Head of caudate nucleus (tissue), 42 donors: ENCODE data around the gene DUSP5.
"Not testable (repeated sequence)": the region's sequence is repeated elsewhere in the genome, so short reads cannot be mapped to it uniquely, and the experiment has no call there.

Source experiments
- DNase-seq, 42 donors: peaks; one replicate each; pipeline versions ENCODE4 v3.0.0 to v3.0.0-alpha.2; 2020 to 2021; ENCODE audit warnings: mixed read lengths in 7 of 42
- intact Hi-C: fragments of 100-400 bp; cut with DNase I; formaldehyde crosslinking; loops from one replicate; pipeline ENCODE4 v1.15.0; 2022

Gene DUSP5

DNA sequence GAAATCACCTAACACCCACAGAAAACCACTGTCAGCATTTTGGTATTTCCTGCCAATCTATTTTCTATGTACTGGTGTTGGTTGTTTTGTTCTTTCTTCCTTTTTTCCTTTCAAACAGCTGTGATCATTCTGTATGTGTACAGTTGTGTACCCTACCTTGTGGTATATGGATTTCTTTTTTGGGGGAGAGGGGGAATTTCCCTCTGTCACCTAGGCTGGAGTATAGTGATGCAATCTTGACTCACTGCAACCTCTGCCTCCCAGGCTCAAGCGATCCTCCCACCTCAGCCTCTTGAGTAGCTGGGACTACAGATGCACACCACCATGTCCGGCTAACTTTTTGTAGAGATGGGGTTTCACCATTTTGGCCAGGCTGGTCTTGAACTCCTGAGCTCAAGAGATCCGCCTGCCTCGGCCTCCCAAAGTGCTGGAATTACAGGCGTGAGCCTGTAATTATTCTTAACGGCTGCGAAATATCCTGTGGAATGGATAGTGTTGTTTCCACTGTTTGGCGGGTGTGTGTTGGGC lies 31.4 kb downstream of the DUSP5 start:
- not testable (repeated sequence) for DNase-seq

GRCh38 chr10:110529596-110530011 lies 31.9 kb downstream of the DUSP5 start:
- DNase-seq: no peak
- intact Hi-C loops: no loop called here

More for the DNA sequence above, 31.4 kb downstream of the DUSP5 start:
- intact Hi-C loops: not testable (repeated sequence)

- peak in 31 of 42 donors; percentile 11 to 73 (median 43) for DNase-seq
- intact Hi-C loops: no loop called here
Measured at GRCh38 chr10:110530131-110530831, 32.6 kb downstream of the DUSP5 start.

DNA sequence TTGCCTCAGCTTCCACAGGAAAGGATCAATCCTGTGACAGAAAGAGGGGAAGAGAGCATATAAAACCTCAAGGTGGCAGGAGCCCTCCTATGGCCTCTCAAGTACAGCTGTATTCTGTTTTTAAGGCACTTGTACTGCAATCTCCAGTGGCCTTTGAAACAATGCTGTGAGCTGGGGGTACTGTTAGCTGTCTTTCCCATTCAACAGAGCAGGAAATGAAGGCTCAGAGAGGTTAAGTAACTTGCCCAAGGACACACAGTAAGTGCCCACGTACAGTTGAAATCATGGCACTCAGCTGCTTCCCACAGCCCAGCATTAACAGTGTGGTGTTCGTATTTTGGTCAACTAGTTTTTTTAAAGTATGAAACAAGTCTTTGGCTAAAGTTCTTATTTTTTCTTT lies 34.0 kb downstream of the DUSP5 start:
- DNase-seq: no peak
- intact Hi-C loops: no loop called here

DNA sequence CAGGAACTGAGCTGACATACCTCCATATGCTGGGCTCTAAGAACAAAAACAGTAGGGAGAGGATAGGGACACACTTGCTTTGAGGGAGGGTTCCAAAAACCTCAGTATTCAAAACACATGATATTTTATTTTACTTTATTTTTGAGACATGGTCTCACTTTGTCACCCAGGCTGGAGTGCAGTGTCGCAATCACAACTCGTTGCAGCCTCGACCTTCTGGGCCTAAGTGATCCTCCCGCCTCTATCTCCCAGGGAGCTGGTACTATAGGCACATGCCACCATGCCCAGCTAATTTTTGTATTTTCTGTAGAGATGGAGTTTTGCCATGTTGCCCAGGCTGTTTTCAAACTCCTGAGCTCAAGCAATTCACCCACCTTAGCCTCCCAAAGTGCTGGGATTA lies 34.9 kb downstream of the DUSP5 start:
- DNase-seq, intact Hi-C loops: not testable (repeated sequence)

DNA sequence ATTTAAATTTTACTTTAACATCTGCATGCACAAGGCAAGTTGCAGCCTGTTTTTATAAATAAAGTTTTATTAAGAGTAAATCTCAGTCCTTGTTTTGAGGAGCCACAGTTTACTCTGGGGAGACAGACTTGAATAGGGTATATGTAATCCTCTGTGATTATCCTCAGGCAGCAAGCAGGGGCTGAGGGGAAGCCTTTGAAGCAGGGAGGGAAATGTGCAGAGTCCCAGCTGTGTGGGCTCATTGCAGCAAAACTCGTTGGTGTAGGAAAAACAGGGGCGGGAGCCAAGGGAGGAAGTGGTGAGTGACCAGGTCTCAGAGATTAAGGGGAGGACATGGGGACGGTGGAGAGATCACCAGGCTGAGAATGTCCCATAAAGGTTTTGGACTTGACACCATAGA lies 35.4 kb downstream of the DUSP5 start:
- DNase-seq: no peak
- intact Hi-C loops: no loop called here

DNA sequence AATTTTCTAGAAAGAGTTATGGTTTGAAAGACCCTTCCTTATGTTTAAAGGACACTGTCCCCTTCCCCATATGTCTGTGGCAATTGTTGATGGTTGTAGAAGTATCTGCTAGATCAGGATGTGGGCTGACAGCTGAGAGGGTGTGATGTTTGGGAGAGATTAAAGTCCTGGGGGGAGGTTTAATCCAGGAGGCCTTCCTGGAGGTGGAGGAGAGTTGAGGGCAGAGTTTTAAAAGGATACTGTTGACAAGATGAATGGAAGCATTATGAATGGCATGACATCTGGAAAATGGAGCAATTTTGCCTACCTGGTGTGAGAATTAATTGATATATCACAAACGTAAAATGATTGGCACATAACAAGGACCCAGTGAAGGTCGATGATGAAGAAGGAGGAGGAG lies 36.9 kb downstream of the DUSP5 start:
- intact Hi-C loops: no loop called here
- DNase-seq: no peak

GRCh38 chr10:110535958-110536891 lies 38.5 kb downstream of the DUSP5 start:
- intact Hi-C loops: no loop called here
- DNase-seq: peak in 3 of 42 donors; percentile 17 to 42 (median 37)

- DNase-seq: no peak
- intact Hi-C loops: no loop called here
Measured at GRCh38 chr10:110539091-110539490, 41.4 kb downstream of the DUSP5 start.

GRCh38 chr10:110540031-110540430 lies 42.3 kb downstream of the DUSP5 start:
- intact Hi-C loops: no loop called here
- no peak for DNase-seq

GRCh38 chr10:110544958-110545537 lies 47.3 kb downstream of the DUSP5 start:
- DNase-seq: no peak

DNA sequence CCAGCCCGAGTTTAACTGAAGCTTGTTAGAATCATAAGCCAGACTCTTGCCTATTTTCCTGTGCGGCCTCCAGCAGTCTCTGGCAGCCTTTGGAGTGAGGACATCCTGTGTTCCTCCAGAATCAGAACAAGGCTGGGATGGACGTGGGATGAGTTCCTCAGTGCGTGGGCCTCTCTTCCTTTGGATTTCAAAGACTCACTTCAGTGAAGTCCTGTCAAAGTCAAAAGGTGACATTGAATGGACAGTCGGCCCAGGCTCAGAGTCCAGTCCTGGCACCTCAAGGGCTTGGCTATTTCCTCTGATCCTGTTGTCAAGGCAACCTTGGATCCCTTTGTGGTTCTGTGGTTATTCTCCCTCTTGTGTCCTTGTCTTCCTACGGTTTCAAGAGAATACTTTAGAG lies 48.4 kb downstream of the DUSP5 start:
- intact Hi-C loops: loop anchor here (5.0 kb wide), 1 partner anchor 409 kb away; no protein-coding TSS in a partner anchor
- no peak for DNase-seq

More at GRCh38 chr10:110544958-110545537, 47.3 kb downstream of the DUSP5 start:
- intact Hi-C loops: loop anchor here (5.0 kb wide), 1 partner anchor 408 kb away; no protein-coding TSS in a partner anchor

DNA sequence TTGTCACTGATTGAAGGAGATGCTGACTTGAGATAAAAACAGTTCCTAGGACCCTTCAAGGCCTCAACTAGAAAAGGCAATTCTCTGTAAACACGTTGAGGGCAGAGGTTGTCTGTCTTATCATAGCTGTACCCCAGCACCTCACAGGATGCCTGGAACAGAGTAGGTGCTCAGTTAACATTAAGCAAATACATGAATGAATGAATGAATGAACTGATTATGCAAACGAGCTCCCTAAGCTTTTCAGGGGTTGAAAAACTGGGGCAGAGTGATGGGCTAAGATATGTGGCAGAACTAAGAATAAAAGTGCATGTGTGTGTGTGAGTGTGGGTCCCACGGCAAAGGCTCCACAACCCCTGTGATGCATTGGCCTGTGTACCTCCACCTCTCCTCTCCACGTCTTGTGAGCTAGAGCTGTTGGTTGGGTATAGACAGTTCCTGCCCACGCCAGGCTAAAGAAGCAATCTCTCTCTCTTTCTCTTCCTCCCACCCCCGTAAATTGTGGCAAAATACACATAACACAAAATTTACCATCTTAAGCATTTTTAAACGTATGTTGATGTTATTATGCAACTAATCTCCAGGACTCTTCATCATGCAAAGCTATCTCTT lies 48.9 kb downstream of the DUSP5 start:
- no peak for DNase-seq
- intact Hi-C loops: loop anchor here (5.0 kb wide), 1 partner anchor 409 kb away; no protein-coding TSS in a partner anchor

DNA sequence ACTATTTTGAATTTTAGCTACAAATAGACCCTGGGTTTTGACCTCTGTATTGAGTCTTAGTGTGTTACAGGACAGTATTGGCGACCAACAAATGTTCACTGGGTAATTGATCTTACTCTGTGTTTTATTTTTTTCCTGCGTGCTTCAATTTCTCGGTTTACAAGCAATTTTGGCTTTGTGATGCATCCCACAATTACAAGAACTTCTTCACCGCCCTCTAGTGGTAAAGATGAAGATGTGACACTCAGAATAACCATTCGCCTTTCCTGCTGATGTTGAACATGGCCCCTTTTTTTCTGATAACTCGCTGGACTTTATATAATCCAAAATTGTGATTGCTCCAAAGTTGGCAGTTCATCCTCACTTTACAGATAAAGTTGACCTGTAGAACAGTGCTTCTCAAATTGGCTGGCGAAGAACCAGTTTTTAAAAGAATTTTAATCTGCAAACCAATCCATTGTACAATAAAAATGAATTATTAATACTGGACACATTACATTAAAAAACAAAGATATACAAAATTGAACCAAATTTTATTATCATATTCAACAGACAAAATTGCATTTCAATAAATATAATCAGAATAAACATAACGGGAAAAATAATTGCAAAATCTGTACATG lies 49.5 kb downstream of the DUSP5 start:
- DNase-seq: peak in 1 of 42 donors; percentile 55

GRCh38 chr10:110548002-110548401 lies 50.3 kb downstream of the DUSP5 start:
- intact Hi-C loops: loop anchor here (5.0 kb wide), 1 partner anchor 411 kb away; no protein-coding TSS in a partner anchor
- DNase-seq: no peak

More for the DNA sequence above, 49.5 kb downstream of the DUSP5 start:
- intact Hi-C loops: loop anchor here (5.0 kb wide), 1 partner anchor 410 kb away; no protein-coding TSS in a partner anchor

DNA sequence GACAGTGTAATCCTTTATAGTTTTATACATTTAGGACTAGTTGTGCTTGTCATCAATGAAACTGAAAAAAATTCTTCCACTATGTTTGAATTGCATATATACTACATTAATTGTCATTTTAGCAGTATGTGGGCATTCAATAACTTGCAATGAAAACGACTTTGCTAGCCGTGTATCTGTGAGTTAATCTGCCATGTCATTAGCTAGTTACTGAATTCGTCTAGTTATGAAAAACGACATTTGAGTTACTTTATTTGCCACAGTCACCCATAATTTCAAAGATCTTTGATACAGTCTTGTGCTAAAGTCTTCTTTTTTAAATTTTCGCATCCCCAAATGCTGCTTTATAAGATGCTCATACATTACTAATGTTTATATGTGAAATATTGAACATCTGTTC lies 51.5 kb downstream of the DUSP5 start:
- intact Hi-C loops: loop anchor here (5.0 kb wide), 1 partner anchor 412 kb away; no protein-coding TSS in a partner anchor
- DNase-seq: no peak

GRCh38 chr10:110553905-110554304 lies 56.2 kb downstream of the DUSP5 start:
- no peak for DNase-seq
- intact Hi-C loops: loop anchor here (5.0 kb wide), 1 partner anchor 242 kb away; no protein-coding TSS in a partner anchor

DNA sequence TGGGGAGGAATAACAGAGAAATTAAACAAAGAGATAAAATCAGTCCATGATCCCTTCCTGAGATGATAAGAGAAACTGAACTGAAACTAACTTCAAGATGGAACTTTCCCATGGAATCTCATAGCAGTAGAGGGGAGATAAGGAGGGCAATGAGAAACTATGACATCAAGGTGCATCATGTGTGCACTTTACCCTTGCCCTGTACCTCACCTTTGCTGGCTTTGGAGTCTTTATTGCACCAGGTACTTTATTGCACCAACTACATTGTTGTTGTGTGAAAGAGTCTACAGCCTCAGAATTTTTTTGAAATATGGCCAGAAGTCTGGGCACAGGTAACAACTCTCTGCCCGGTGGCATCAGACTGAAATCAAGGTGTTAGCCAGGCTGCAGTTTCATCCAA lies 58.6 kb downstream of the DUSP5 start:
- intact Hi-C loops: no loop called here
- DNase-seq: no peak
